Left lung (tissue), 10 donors: ENCODE results near the gene DMBX1. TPM values are rescaled to one million over a fixed set of nuclear protein-coding genes. Genes with fewer than 3 reads are reported as not detected.

Source experiments
- ATAC-seq: fragments of 200-7000 bp; cut with Tn5 transposase; one replicate; pipeline ENCODE4 v1.9.1; 2020; ENCODE audit warnings: moderate library complexity
- DNase-seq, 4 donors: peaks; one replicate each; pipeline ENCODE4 v3.0.0-alpha.2; 2013 to 2020
- H3K27ac ChIP-seq, 2 donors: fragments of 200-600 bp; sonication (generic) in 1 of 2; one replicate each; pipeline versions ENCODE4 v1.5.0 to v1.8.0; 2020 to 2021
- H3K27me3 ChIP-seq, 2 donors: fragments of 200-600 bp; sonication (generic) in 1 of 2; one replicate each; pipeline versions ENCODE4 v1.5.0 to v1.8.0; 2020 to 2021
- H3K36me3 ChIP-seq, 2 donors: fragments of 200-600 bp; sonication (generic) in 1 of 2; one replicate each; pipeline versions ENCODE4 v1.5.0 to v1.8.0; 2020 to 2021
- H3K4me1 ChIP-seq, 2 donors: fragments of 200-600 bp; one replicate each; pipeline ENCODE4 v1.8.0; 2021
- H3K4me3 ChIP-seq, 2 donors: fragments of 200-600 bp; sonication (generic) in 1 of 2; one replicate each; pipeline versions ENCODE4 v1.5.0 to v1.8.0; 2020 to 2021; ENCODE audit warnings: mild to moderate bottlenecking in 1 of 2
- H3K9me3 ChIP-seq, 2 donors: fragments of 200-600 bp; sonication (generic) in 1 of 2; one replicate each; pipeline versions ENCODE4 v1.5.0 to v1.8.0; 2020 to 2021
- intact Hi-C, 2 donors: fragments of 100-400 bp; cut with DNase I; formaldehyde crosslinking; loops; one replicate each; pipeline versions ENCODE4 v1.11.2 to v1.14.2; 2022
- polyA plus RNA-seq, 6 donors: library from polyadenylated mRNA; unstranded; fragments of 120-200 nt; gene quantifications; one replicate each; pipeline ENCODE4 v1.2.1, GENCODE V29; 2013; ENCODE audit not compliant: insufficient read length in 6 of 6
- total RNA-seq, 2 donors: library from RNA; stranded (reverse); fragmentation: NEBNext Ultra II Directional; extraction: Animal tissue kit (Norgen Biotek cat#: 25700); gene quantifications; one replicate each; pipeline ENCODE4 v1.2.1, GENCODE V29; 2021
- TF ChIP-seq, protein P1 (sequence below), 2 donors: fragments of 200-600 bp; sonication (generic) in 1 of 2; IDR thresholded peaks; one replicate each; pipeline versions ENCODE4 v1.5.0 to v1.8.0; 2021; ENCODE audit warnings: antibody characterized with exemption in 2 of 2
- donor health status: DM: no; HTN: yes; CAD: no.
- donor health status: DM: no; HTN: no; CAD: no.

Gene DMBX1
- total and polyA plus RNA-seq, 8 donors = 0.04 to 0.07 (median 0.07) TPM; not detected in 4

DNA sequence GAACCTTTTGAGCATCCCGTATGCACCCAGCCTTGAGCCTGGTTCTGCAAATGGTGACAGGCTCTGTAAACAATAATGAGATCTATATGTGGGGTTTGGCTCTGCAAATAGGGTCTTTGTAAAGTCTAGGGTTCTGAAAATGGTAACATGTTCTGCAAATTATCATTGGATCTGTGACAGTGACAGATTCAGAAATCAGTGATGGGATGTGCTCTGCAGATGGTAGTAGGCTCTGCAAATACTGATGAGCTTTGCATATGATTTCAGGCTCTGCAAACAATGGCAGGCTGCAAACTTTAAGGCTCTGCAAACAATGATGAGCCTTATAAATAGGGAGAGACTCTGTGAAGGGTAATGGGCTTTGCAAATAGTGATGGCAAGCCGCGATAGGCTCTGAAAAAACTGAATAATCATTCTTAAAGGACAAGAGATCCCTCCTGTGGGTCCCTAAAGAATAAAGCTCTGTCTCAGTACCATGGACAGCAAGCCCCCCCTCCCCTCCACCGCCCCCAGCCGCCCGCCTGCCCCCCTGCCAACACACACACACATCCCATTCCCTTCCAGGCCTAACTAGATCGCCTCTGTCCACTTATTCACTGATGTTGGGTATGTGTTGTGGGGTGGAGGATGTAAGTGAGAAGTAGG, 17.7 kb upstream of the DMBX1 start:
- peaks cover 3 to 5% of the 10 kb centered on the region in 2 donors for H3K4me1 ChIP-seq
- ATAC-seq = no peak

DNA sequence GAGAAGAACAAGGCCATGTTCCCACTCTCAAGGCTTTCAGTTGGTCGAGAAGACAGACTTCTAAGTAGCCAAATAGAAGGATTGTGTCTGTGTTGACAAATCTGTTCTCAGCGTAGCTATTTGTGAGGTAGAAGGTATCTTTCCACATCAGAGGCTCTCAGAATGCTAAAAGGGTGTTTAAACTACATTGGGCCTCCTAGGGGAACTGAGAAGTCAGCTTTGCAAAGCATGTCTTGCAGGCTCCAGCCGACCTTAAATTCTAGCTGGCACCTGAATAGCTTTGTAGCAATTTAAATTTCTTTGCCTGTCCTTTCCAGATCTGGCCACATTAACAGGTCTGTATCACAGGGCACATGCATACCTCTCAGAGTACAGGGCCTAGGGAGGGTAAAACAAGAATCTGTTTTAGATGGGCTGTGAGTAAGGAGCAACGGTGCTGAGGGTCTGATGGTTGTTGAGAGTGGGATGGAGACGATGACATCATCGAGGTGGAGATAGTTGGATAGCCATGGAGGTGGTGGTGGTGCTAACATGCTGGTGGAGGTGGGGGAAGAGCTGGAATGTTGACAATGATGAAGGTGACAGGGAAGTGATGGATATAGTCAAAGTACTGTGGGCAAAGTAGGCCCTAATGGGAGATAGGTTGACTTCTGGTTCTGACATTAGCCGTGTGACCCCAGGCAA, 17.0 kb upstream of the DMBX1 start:
- peaks cover 3 to 78% of the 10 kb centered on the region in 2 donors for H3K27me3 ChIP-seq

More for the DNA sequence above, 17.7 kb upstream of the DMBX1 start:
- Histone ChIP-seq H3K27ac (no peak overlapping the region), H3K4me3 (no peak overlapping the region), H3K9me3 (no peaks in the 10 kb centered on the region), H3K36me3 (no peaks in the 10 kb centered on the region), H3K27me3 (peaks cover 10 to 78% of the 10 kb centered on the region in 2 donors)
- TF ChIP-seq, protein P1, sequence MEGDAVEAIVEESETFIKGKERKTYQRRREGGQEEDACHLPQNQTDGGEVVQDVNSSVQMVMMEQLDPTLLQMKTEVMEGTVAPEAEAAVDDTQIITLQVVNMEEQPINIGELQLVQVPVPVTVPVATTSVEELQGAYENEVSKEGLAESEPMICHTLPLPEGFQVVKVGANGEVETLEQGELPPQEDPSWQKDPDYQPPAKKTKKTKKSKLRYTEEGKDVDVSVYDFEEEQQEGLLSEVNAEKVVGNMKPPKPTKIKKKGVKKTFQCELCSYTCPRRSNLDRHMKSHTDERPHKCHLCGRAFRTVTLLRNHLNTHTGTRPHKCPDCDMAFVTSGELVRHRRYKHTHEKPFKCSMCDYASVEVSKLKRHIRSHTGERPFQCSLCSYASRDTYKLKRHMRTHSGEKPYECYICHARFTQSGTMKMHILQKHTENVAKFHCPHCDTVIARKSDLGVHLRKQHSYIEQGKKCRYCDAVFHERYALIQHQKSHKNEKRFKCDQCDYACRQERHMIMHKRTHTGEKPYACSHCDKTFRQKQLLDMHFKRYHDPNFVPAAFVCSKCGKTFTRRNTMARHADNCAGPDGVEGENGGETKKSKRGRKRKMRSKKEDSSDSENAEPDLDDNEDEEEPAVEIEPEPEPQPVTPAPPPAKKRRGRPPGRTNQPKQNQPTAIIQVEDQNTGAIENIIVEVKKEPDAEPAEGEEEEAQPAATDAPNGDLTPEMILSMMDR (IDR thresholded peaks at IDR 0.05) = no peak
- intact Hi-C loops = no loop called here
- no peak for DNase-seq

DNA sequence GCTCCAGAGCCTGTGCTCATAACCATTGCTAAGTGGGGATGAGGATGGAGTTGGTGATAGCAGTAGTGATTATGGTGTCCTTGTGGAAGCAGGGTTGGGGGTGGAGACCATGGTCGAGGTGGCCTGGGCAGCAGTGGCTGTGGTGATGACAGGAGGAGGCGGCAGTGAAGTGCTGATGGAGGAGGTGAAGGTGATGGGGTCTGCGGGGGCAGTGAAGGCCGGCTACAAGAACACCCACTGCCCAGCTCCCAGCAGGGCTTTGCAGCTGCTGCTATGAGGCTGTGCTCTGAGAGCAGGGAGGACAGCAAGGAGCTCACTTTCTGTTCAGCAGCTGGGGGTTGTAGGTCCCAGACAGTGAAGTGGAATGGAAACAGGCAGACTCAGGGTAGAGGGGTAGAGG, 15.6 kb upstream of the DMBX1 start:
- intact Hi-C loops = no loop called here
- peaks cover 1 to 78% of the 10 kb centered on the region in 2 donors for H3K27me3 ChIP-seq
- H3K4me3 ChIP-seq = no peak overlapping the region
- ATAC-seq (no peak), DNase-seq (no peak)
- H3K36me3 ChIP-seq = no peaks in the 10 kb centered on the region
- no peaks in the 10 kb centered on the region for H3K9me3 ChIP-seq
- H3K27ac ChIP-seq = no peak overlapping the region
- H3K4me1 ChIP-seq = no peaks in the 10 kb centered on the region
- TF ChIP-seq, protein P1 (IDR thresholded peaks at IDR 0.05) = no peak

More for the DNA sequence above, 17.0 kb upstream of the DMBX1 start:
- Histone ChIP-seq H3K9me3 (no peaks in the 10 kb centered on the region), H3K4me3 (no peak overlapping the region), H3K27ac (no peak overlapping the region), H3K36me3 (no peaks in the 10 kb centered on the region), H3K4me1 (no peaks in the 10 kb centered on the region)
- intact Hi-C loops = no loop called here
- TF ChIP-seq, protein P1 (IDR thresholded peaks at IDR 0.05) = no peak
- ATAC-seq (no peak), DNase-seq (no peak)

DNA sequence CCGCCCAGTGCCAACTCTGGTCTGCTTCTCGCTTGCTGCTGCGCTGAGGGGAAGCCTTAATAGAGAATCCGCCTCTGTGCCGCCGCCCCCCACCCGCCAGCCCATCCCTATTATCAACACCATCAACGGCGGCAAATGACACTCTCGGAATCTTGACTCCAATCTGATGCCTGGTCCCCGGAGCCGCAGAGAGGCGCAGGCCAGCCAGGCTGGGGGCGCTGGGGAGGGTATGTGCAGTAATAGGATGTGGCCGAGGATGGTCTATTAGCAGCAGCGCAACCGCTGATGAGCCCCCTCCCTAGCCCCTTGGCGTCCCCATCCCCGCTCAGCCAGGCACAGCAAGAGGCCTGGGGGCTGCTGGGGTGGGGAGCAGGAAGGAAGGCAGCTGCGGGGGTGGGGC, 15.1 kb upstream of the DMBX1 start:
- intact Hi-C loops = no loop called here
- H3K27me3 ChIP-seq = peaks cover 0 to 77% of the 10 kb centered on the region in 2 donors
- DNase-seq = no peak

DNA sequence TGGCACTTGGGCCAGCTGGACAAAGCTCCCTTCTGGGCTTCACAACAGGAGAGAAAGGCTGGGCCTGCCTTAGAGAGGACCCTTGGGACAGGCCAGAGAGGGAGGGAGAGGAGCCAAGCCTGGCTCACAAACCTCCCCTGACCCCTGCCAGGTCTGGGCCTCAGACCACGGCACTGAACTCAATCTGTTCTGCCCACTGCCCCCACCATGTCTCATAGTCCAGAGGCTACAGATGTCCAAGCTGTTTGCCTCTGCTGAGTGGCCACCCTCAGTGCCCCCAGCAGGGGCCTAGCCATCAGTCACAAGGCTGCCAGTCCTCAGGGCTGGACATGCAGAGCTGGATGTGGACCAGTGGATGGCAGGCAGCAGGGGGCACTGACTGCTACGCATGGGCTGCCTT, 13.0 kb upstream of the DMBX1 start:
- Histone ChIP-seq H3K27ac (no peak overlapping the region), H3K9me3 (no peaks in the 10 kb centered on the region), H3K36me3 (no peaks in the 10 kb centered on the region), H3K4me3 (no peak overlapping the region), H3K27me3 (peaks cover 0 to 79% of the 10 kb centered on the region in 2 donors), H3K4me1 (no peaks in the 10 kb centered on the region)
- intact Hi-C loops = loop anchor here in 1 of 2 donors (5.0 kb wide), 1 partner anchor 51 kb away; no protein-coding TSS in a partner anchor
- no peak for DNase-seq
- ATAC-seq = no peak
- TF ChIP-seq, protein P1 (IDR thresholded peaks at IDR 0.05) = no peak

More for the DNA sequence above, 15.1 kb upstream of the DMBX1 start:
- no peak overlapping the region for H3K4me3 ChIP-seq
- H3K27ac ChIP-seq = no peak overlapping the region
- ATAC-seq = no peak
- no peaks in the 10 kb centered on the region for H3K9me3 ChIP-seq
- TF ChIP-seq, protein P1 (IDR thresholded peaks at IDR 0.05) = no peak
- no peaks in the 10 kb centered on the region for H3K36me3 ChIP-seq
- no peaks in the 10 kb centered on the region for H3K4me1 ChIP-seq
